K562 (cell line): ENCODE results near the gene ANKRD7. TPM values are rescaled to one million over a fixed set of nuclear protein-coding genes. Genes with fewer than 3 reads are reported as not detected.

Experiments
- ATAC-seq: fragments of 200-7000 bp; cut with Tn5 transposase; 3 replicates; pipeline ENCODE4 v1.9.1; 2020; ENCODE audit warnings: moderate library complexity
- BruUV-seq: library from RNA; stranded (reverse); fragments of 400-500 nt; replicated peaks from 2 replicates; lab custom pipeline; 2021; lab: Mats Ljungman, UMichigan
- CTCF ChIA-PET: fragments of 300-600 bp; formaldehyde crosslinking; extraction: SDS; loops from one replicate; lab custom pipeline; 2021; ENCODE audit warnings: low intra/inter-chr PET ratio; lab: Yijun Ruan, JAX
- POLR2A ChIA-PET: fragments of 300-600, 350-650 bp; sonication (Branson Sonifier 250); formaldehyde crosslinking; extraction: SDS; loops from one replicate; lab custom pipeline; 2021; ENCODE audit warnings: antibody characterized with exemption, inconsistent platforms; lab: Yijun Ruan, JAX
- DNase-seq, 4 experiments: peaks; one replicate each; pipeline versions ENCODE4 v3.0.0 to v3.0.0-alpha.2; 2011 to 2018; ENCODE audit warnings: low spot score in 3 of 4, mixed read lengths in 3 of 4; ENCODE audit errors: extremely low read depth in 1 of 4
- FAIRE-seq: peaks from 2 replicates; lab custom pipeline; 2011; peaks lifted over from hg19 to GRCh38; lab: Jason Lieb, UNC
- H2AFZ ChIP-seq: 2 replicates; pipeline ENCODE4 v1.6.0; 2011; ENCODE audit warnings: low read depth, low read length, control low read depth, inconsistent platforms
- H3K27ac ChIP-seq: fragments of 200-600 bp; 3 replicates; pipeline ENCODE4 v1.8.0; 2011; ENCODE audit warnings: low read depth, mild to moderate bottlenecking, control low read depth, inconsistent platforms, low read length, moderate library complexity, mixed read lengths; ENCODE audit errors: extremely low read depth
- H3K27me3 ChIP-seq, 2 experiments: fragments of 300-600 bp in 1 of 2; 2 replicates in 1 of 2; 3 replicates in 1 of 2; pipeline versions ENCODE4 v1.6.0 to v1.8.0; 2011; ENCODE audit warnings: inconsistent platforms in 2 of 2, low read length in 2 of 2, mild to moderate bottlenecking in 1 of 2, mixed read lengths in 1 of 2, moderate library complexity in 1 of 2; ENCODE audit not compliant: control insufficient read depth in 2 of 2, insufficient read depth in 2 of 2
- H3K36me3 ChIP-seq: fragments of 300-600 bp; 3 replicates; pipeline ENCODE4 v1.8.0; 2011; ENCODE audit warnings: mild to moderate bottlenecking, low read length, inconsistent platforms; ENCODE audit not compliant: control insufficient read depth, insufficient read depth
- H3K4me1 ChIP-seq, 2 experiments: fragments of 200-600 bp in 1 of 2; replicated peaks in 1 of 2; 2 replicates in 1 of 2; 3 replicates in 1 of 2; pipeline versions ENCODE4 v1.5.1 to v1.8.0; 2011; ENCODE audit warnings: inconsistent platforms in 2 of 2, low read length in 2 of 2, mild to moderate bottlenecking in 1 of 2, mixed read lengths in 1 of 2, moderate library complexity in 1 of 2; ENCODE audit not compliant: control insufficient read depth in 2 of 2, insufficient read depth in 2 of 2
- H3K4me2 ChIP-seq: 2 replicates; pipeline ENCODE4 v1.6.1; 2011; ENCODE audit warnings: low read length, control low read depth, inconsistent platforms, mixed read lengths; ENCODE audit not compliant: insufficient read depth
- H3K4me3 ChIP-seq: fragments of 200-600 bp; sonication (generic), shearing (Covaris generic); 2 replicates; pipeline ENCODE4 v1.5.1; 2016; ENCODE audit warnings: control low read depth, inconsistent platforms
- H3K79me2 ChIP-seq: fragments of 200-600 bp; 3 replicates; pipeline ENCODE4 v1.8.0; 2011; ENCODE audit warnings: low read length, inconsistent platforms; ENCODE audit not compliant: control insufficient read depth, insufficient read depth
- H3K9ac ChIP-seq, 2 experiments: 2 replicates each; pipeline versions ENCODE4 v1.6.0 to v1.6.1; 2011; ENCODE audit warnings: low read depth in 2 of 2, low read length in 2 of 2, control low read depth in 1 of 2, inconsistent platforms in 1 of 2, mild to moderate bottlenecking in 1 of 2, mixed read lengths in 1 of 2; ENCODE audit not compliant: insufficient read depth in 1 of 2
- H3K9me1 ChIP-seq: one replicate; pipeline ENCODE4 v1.6.0; 2011; ENCODE audit warnings: inconsistent platforms, mild to moderate bottlenecking, low read length, moderate library complexity; ENCODE audit not compliant: control insufficient read depth, insufficient read depth
- H3K9me3 ChIP-seq: replicated peaks from 2 replicates; pipeline ENCODE4 v1.5.1; 2011; ENCODE audit warnings: low read depth, low read length, inconsistent platforms; ENCODE audit not compliant: control insufficient read depth, insufficient read depth
- H4K20me1 ChIP-seq: replicated peaks from 2 replicates; pipeline ENCODE4 v1.6.1; 2011; ENCODE audit warnings: low read length, inconsistent platforms, mixed read lengths; ENCODE audit not compliant: control insufficient read depth, insufficient read depth
- ADNP ChIP-seq: fragments of 200-800 bp; sonication (Bioruptor generic); IDR thresholded peaks from 2 replicates; pipeline ENCODE4 v1.6.1; 2016; ENCODE audit warnings: missing genetic modification characterization, missing compliant biosample characterization
- CTCF ChIP-seq, 3 experiments: IDR thresholded peaks in 2 of 3; conservative IDR thresholded peaks in 1 of 3; 2 replicates each; pipeline ENCODE4 v1.5.1; 2011 to 2012; ENCODE audit warnings: low read length in 3 of 3, mild to moderate bottlenecking in 3 of 3, control low read depth in 2 of 3, improper control_type of control experiment in 1 of 3, inconsistent platforms in 1 of 3, low read depth in 1 of 3, mixed read lengths in 1 of 3, moderate library complexity in 1 of 3; ENCODE audit not compliant: insufficient read depth in 2 of 3
- DEAF1 ChIP-seq: fragments of 450-650 bp; formaldehyde crosslinking; IDR thresholded peaks from 2 replicates; pipeline ENCODE4 v1.4.0; 2020; ENCODE audit warnings: mild to moderate bottlenecking, moderate library complexity
- EWSR1 ChIP-seq: fragments of 450-650 bp; IDR thresholded peaks from 2 replicates; pipeline ENCODE4 v1.6.1; 2018; ENCODE audit warnings: borderline replicate concordance, mild to moderate bottlenecking, low read depth, moderate library complexity; ENCODE audit not compliant: partially characterized antibody
- RAD21 ChIP-seq, 2 experiments: fragments of 250-450 bp in 1 of 2; fragments of 450-650 bp in 1 of 2; sonication (Bioruptor Pico) in 1 of 2; formaldehyde crosslinking in 1 of 2; IDR thresholded peaks in 1 of 2; conservative IDR thresholded peaks in 1 of 2; 2 replicates each; pipeline versions ENCODE4 v1.4.0 to v1.8.0; 2020 to 2022; ENCODE audit warnings: mild to moderate bottlenecking in 2 of 2, moderate library complexity in 1 of 2
- TFE3 ChIP-seq: fragments of 450-650 bp; formaldehyde crosslinking; IDR thresholded peaks from 2 replicates; pipeline ENCODE4 v1.4.0; 2020; ENCODE audit warnings: mild to moderate bottlenecking, mixed read lengths
- ZNF280B ChIP-seq: fragments of 250-450 bp; sonication (Bioruptor Pico); IDR thresholded peaks from 2 replicates; pipeline ENCODE4 v1.5.1; 2021; ENCODE audit warnings: mild to moderate bottlenecking
- ZNF347 ChIP-seq: fragments of 450-650 bp; formaldehyde crosslinking; IDR thresholded peaks from 2 replicates; pipeline ENCODE4 v1.4.0; 2020; ENCODE audit warnings: low read depth, mild to moderate bottlenecking, moderate library complexity
- WGBS: fragments of 100-300 bp; shearing (Covaris generic); methylation state at CpG from one replicate; pipeline ENCODE4 v1.1.6; 2016; ENCODE audit warnings: low coverage, mixed read lengths; ENCODE audit not compliant: insufficient coverage; ENCODE audit errors: missing lambda C conversion rate; 5-methylcytosine and 5-hydroxymethylcytosine counted together
- in situ Hi-C: fragments of 300-500 bp; cut with MboI; formaldehyde crosslinking; loops from 4 replicates; pipeline ENCODE4 v1.15.0; 2018; ENCODE audit warnings: inconsistent platforms, mixed read lengths
- intact Hi-C: fragments of 100-400 bp; cut with micrococcal nuclease; formaldehyde crosslinking; loops from 2 replicates; pipeline ENCODE4 v1.14.2; 2022
- polyA plus RNA-seq, 8 experiments: library from polyadenylated mRNA; depleted of rRNA in 4 of 8; stranded (reverse) in 5 of 8; unstranded in 3 of 8; fragments of >200 nt; fragmentation: Nextera tagmentation in 2 of 8; fragmentation: Illumina TruSeq in 1 of 8; extraction: Ambion mirVana in 2 of 8; extraction: Trizol in 1 of 8; gene quantifications; 2 replicates each; pipeline versions ENCODE4 v1.2.1 to v1.2.3, GENCODE V29; 2011 to 2014; ENCODE audit warnings: inconsistent platforms in 1 of 8, missing spikeins in 1 of 8
- total RNA-seq, 7 experiments: library from RNA; depleted of rRNA in 6 of 7; stranded (reverse); fragments of >200 nt in 6 of 7; fragmentation: Illumina TruSeq in 2 of 7; extraction: Trizol in 2 of 7; gene quantifications; 2 replicates each; pipeline versions ENCODE4 v1.2.1 to v1.2.3, GENCODE V29; 2011 to 2021; ENCODE audit warnings: low replicate concordance in 1 of 7

ANKRD7 gene
- total and polyA plus RNA-seq, 9 of the 15 experiments (the other 6 are each of a cell fraction or from before 2014, with no cell fraction given), result 0.33 TPM; not detected in 8

GRCh38 chr7:118245267-118246040 is 20.9 kb downstream of the ANKRD7 start (continued):
- TF ChIP-seq TFE3 (no peak), EWSR1 (no peak)
- TF ChIP-seq, all 486 proteins: peak for 0

GRCh38 chr7:118250860-118251494 is 26.5 kb downstream of the ANKRD7 start:
- ChIA-PET CTCF (no interaction called here), POLR2A (no interaction called here)
- no peak overlapping the region for H3K9ac ChIP-seq
- ATAC-seq (no peak), DNase-seq (no peak), FAIRE-seq (no peak)
- H4K20me1 ChIP-seq, result no peaks in the 10 kb centered on the region
- intact Hi-C loops, result no loop called here
- no TSS peak for BruUV-seq
- H3K27ac ChIP-seq, result no peak overlapping the region
- H3K27me3 ChIP-seq, result no peaks in the 10 kb centered on the region
- H3K9me3 ChIP-seq, result no peaks in the 10 kb centered on the region
- in situ Hi-C loops, result no loop called here
- no peak overlapping the region for H3K4me3 ChIP-seq
- H3K9me1 ChIP-seq, result no peaks in the 10 kb centered on the region
- H3K36me3 ChIP-seq, result no peaks in the 10 kb centered on the region
- H3K4me1 ChIP-seq, result no peaks in the 10 kb centered on the region
- H3K4me2 ChIP-seq, result no peak overlapping the region
- TF ChIP-seq DEAF1 (CRISPR knock-in tag) (peak; percentile 53), ZNF347 (no peak), ZNF280B (no peak), RAD21 (CRISPR knock-in tag; conservative IDR thresholded peaks at IDR 0.05 in 1 of 2, IDR thresholded peaks at IDR 0.05 in 1 of 2) (peak; percentile 61 to 64), ADNP (tag) (no peak), CTCF (IDR thresholded peaks at IDR 0.05 in 2 of 3, conservative IDR thresholded peaks at IDR 0.05 in 1 of 3; ENCODE audit: insufficient read depth in 2 of 3, low read depth in 1 of 3, low read length in 3 of 3) (peak in 1 of 3 experiments; percentile 38; a peak in 2 of 6 replicates)
- no peaks in the 10 kb centered on the region for H3K79me2 ChIP-seq
- WGBS, result 0% methylated on average over 4 of the region's 4 CpGs
- H2AFZ ChIP-seq, result no peak overlapping the region
